ENCODE data around the gene RRAGC.

RRAGC gene

GRCh38 chr1:38859561-38860453 is at the start of gene RRAGC:
Gene RRAGC, minus strand, starts transcription at chr1:38859772. Its CDS starts 126 bp downstream, at chr1:38859646.
- peak; percentile 95 to 96 for DNase-seq (ENCODE audit: low read depth in 2 of 2)

GRCh38 chr1:38908821-38909220 is 49.2 kb upstream of the RRAGC start:
- no peak for DNase-seq (ENCODE audit: low read depth in 2 of 2)

- no peak for DNase-seq (ENCODE audit: low read depth in 2 of 2)
These were observed 46.4 kb upstream of the RRAGC start for GRCh38 chr1:38905985-38906384.

- DNase-seq (ENCODE audit: low read depth in 2 of 2): no peak
These were observed 40.0 kb upstream of the RRAGC start for GRCh38 chr1:38899560-38899959.

GRCh38 chr1:38898653-38899230 is 39.2 kb upstream of the RRAGC start:
- DNase-seq (ENCODE audit: low read depth in 2 of 2): no peak

- DNase-seq (ENCODE audit: low read depth in 2 of 2): no peak
These were observed 36.6 kb upstream of the RRAGC start for GRCh38 chr1:38896169-38896568.

- DNase-seq (ENCODE audit: low read depth in 2 of 2): no peak
These were observed 33.4 kb upstream of the RRAGC start for GRCh38 chr1:38892976-38893375.

- DNase-seq (ENCODE audit: low read depth in 2 of 2): no peak
These were observed 32.2 kb upstream of the RRAGC start for GRCh38 chr1:38891753-38892152.

- DNase-seq (ENCODE audit: low read depth in 2 of 2): no peak
These were observed 30.0 kb upstream of the RRAGC start for GRCh38 chr1:38889589-38889988.

GRCh38 chr1:38888423-38889333 is 29.1 kb upstream of the RRAGC start:
- no peak for DNase-seq (ENCODE audit: low read depth in 2 of 2)

- DNase-seq (ENCODE audit: low read depth in 2 of 2): no peak
These were observed 25.5 kb upstream of the RRAGC start for GRCh38 chr1:38885092-38885491.

- no peak for DNase-seq (ENCODE audit: low read depth in 2 of 2)
These were observed 21.9 kb upstream of the RRAGC start, which contains the start of gene GJA9 for GRCh38 chr1:38881487-38881886. Gene GJA9, minus strand, starts transcription at chr1:38881587. Its CDS starts 5,489 bp downstream, at chr1:38876098.

GRCh38 chr1:38875811-38876210 is 16.2 kb upstream of the RRAGC start:
- DNase-seq (ENCODE audit: low read depth in 2 of 2): no peak

- peak; percentile 92 to 95 for DNase-seq (ENCODE audit: low read depth in 2 of 2)
These were observed 13.7 kb upstream of the RRAGC start, which contains the start of gene MYCBP for GRCh38 chr1:38873027-38873969. Gene MYCBP, minus strand, starts transcription at chr1:38873348. Its CDS starts 43 bp downstream, at chr1:38873305.

- DNase-seq (ENCODE audit: low read depth in 2 of 2): peak in 1 of 2 donors; percentile 10
These were observed 12.9 kb upstream of the RRAGC start for GRCh38 chr1:38872401-38873026.

GRCh38 chr1:38870996-38871395 is 11.4 kb upstream of the RRAGC start:
- no peak for DNase-seq (ENCODE audit: low read depth in 2 of 2)

- no peak for DNase-seq (ENCODE audit: low read depth in 2 of 2)
These were observed 7.6 kb upstream of the RRAGC start for GRCh38 chr1:38867208-38867607.

GRCh38 chr1:38865112-38865715 is 5.6 kb upstream of the RRAGC start:
- DNase-seq (ENCODE audit: low read depth in 2 of 2): no peak

- no peak for DNase-seq (ENCODE audit: low read depth in 2 of 2)
These were observed 853 bp upstream of the RRAGC start for GRCh38 chr1:38860454-38860795.

Data from stimulated activated CD4-positive, alpha-beta T cell treated with anti-CD3 and anti-CD28 coated beads, Interleukin-1b, Interleukin-23, amount 100 ng/mL, for 4 hours (primary cell).